Myocyte (in vitro differentiated cells): ENCODE measurements around the gene RND2. TPM values are rescaled to one million over a fixed set of nuclear protein-coding genes. Genes with fewer than 3 reads are reported as not detected.

ENCODE experiments used
- DNase-seq: peaks from one replicate; pipeline ENCODE4 v3.0.0-alpha.2; 2012; ENCODE audit warnings: low read depth
- total RNA-seq: library from RNA; depleted of rRNA; stranded (reverse); fragments of >200 nt; gene quantifications from 2 replicates; pipeline ENCODE4 v1.2.3, GENCODE V29; 2014

RND2 gene
- total RNA-seq, 1 donor from 2014 or later = 0.35 TPM

GRCh38 chr17:43070872-43071271 is 45.8 kb downstream of the RND2 start:
- no peak for DNase-seq

- no peak for DNase-seq
These were observed 49.8 kb downstream of the RND2 start for GRCh38 chr17:43074869-43075268.

- DNase-seq = no peak
These were observed 54.7 kb downstream of the RND2 start for GRCh38 chr17:43079641-43080302.

Other genes with a start within 250 kb of the RND2 start
- gene WNK4, start 244.6 kb upstream of the RND2 start, total RNA-seq = 0.16 TPM in 1 of 2 replicates, not detected in the other
- gene COA3, start 226.5 kb upstream of the RND2 start, total RNA-seq = 53.4 and 72.8 TPM in 2 replicates
- not detected in 2 replicates for gene CNTD1, start 226.4 kb upstream of the RND2 start, total RNA-seq
- 73.5 and 124 TPM in 2 replicates for gene BECN1, start 200.9 kb upstream of the RND2 start, total RNA-seq
- gene PSME3, start 191.8 kb upstream of the RND2 start, total RNA-seq = 88.9 and 103 TPM in 2 replicates
- gene AOC2, start 180.7 kb upstream of the RND2 start, total RNA-seq = 0.40 and 0.78 TPM in 2 replicates
- 0.47 and 0.67 TPM in 2 replicates for gene AOC3, start 174.0 kb upstream of the RND2 start, total RNA-seq
- gene G6PC1, start 124.4 kb upstream of the RND2 start, total RNA-seq = not detected in 2 replicates
- gene AARSD1, start 60.8 kb upstream of the RND2 start, total RNA-seq = 30.6 and 38.4 TPM in 2 replicates
- gene PTGES3L, start 45.2 kb upstream of the RND2 start, total RNA-seq = 28.8 and 29.1 TPM in 2 replicates
- gene RUNDC1, start 44.7 kb upstream of the RND2 start, total RNA-seq = 8.8 and 14.8 TPM in 2 replicates
- 1,015 and 1,025 TPM in 2 replicates for gene RPL27, start 26.8 kb upstream of the RND2 start, total RNA-seq
- 18.5 and 23.6 TPM in 2 replicates for gene IFI35, start 18.4 kb upstream of the RND2 start, total RNA-seq
- gene VAT1, start 2.8 kb upstream of the RND2 start, total RNA-seq = 346 and 366 TPM in 2 replicates
- gene BRCA1, start 100.1 kb downstream of the RND2 start, total RNA-seq = 4.9 and 5.2 TPM in 2 replicates
- 106 and 135 TPM in 2 replicates for gene NBR1, start 146.0 kb downstream of the RND2 start, total RNA-seq
- 2.2 and 2.9 TPM in 2 replicates for gene TMEM106A, start 186.6 kb downstream of the RND2 start, total RNA-seq
- gene CCDC200, start 203.4 kb downstream of the RND2 start, total RNA-seq = 0.62 TPM in 1 of 2 replicates, not detected in the other
- gene RNU2-1, start 208.7 kb downstream of the RND2 start, total RNA-seq = not detected in 2 replicates